Stimulated activated CD4-positive, alpha-beta T cell treated with anti-CD3 and anti-CD28 coated beads, Interleukin-2, amount 100 ng/mL, for 24 hours (primary cell): Measurements from ENCODE around the gene UBASH3A.

Experiments used
- DNase-seq, 2 donors: peaks; one replicate each; pipeline ENCODE4 v3.0.0-alpha.2; 2020

UBASH3A gene

DNA sequence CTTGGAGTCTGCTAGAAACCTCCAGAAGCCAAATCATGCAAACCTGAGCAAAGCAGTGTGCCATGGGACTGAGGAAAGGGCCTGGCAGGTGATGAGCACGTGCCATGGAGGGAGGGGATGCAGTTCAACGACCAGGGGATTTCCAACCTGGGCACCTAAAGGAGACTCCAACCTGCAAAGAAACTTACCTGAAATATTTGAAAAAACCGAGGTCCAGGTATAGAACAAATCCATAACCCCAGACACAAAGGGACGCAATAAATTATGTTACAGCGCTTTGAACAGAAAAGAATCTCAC is 8.9 kb downstream of the UBASH3A start:
- DNase-seq: no peak

DNA sequence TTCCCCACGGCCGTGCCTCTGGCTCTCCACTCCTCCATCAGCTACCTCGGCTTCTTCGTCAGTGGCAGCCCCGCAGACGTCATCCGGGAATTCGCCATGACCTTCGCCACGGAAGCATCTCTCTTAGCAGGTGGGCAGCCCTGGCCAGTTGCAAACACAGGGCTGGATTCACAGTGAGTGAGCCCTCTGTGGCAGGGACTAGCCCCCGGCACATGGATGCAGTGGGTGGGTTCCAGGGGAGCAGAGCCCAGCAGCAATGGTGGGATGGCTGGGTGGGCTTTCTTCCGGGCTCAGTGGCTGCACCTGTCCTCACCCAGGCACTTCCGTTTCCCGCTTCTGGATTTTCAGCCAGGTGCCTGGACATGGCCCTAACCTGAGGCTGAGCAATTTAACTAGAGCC is 9.4 kb downstream of the UBASH3A start:
- DNase-seq: no peak

GRCh38 chr21:42413500-42413899 is 9.8 kb downstream of the UBASH3A start:
- peak; percentile 58 to 59 for DNase-seq

- DNase-seq: no peak
Observed at GRCh38 chr21:42414066-42414465, 10.4 kb downstream of the UBASH3A start.

GRCh38 chr21:42414553-42414927 is 10.8 kb downstream of the UBASH3A start:
- DNase-seq: no peak

DNA sequence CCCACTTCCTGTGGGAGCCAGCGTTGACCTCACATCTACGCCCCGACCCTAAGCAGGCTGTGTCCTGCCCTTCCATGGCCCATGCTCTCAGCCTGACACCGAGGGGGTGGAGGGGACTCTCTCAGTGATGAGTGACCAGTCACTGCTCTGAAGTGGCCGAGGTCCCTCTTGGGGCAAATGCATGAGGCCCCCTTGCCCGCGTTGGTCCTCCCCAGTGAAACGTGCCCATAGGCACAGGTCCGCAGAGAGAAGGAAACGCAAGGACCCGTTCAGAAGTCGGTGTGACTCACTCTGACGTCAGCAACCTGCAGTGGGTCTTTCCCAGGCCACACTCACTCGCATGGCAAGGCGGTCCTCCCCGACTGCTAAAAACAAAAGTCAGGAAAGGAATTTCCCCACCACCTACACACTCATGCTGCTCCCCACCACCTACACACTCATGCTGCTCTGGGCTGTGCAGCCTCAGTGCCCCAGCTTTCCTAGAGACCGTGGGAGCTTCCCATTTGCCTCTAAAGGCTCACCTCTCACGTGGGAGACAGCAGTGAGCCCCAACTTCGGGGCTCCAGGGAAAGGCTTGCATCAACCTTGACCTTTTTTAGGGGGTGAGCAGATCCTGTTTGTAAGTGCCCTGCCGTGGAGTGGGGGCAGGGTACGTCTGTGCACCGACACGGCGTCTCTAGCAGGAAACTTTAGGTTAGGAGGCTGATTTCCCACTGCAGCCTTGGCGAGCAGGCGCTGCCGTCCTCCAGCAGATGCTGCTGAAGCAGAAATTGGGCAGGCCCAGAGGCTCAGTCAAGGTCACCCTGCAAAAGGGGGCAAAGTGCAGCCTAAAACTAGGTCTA is 11.4 kb downstream of the UBASH3A start:
- peak; percentile 94 to 95 for DNase-seq

DNA sequence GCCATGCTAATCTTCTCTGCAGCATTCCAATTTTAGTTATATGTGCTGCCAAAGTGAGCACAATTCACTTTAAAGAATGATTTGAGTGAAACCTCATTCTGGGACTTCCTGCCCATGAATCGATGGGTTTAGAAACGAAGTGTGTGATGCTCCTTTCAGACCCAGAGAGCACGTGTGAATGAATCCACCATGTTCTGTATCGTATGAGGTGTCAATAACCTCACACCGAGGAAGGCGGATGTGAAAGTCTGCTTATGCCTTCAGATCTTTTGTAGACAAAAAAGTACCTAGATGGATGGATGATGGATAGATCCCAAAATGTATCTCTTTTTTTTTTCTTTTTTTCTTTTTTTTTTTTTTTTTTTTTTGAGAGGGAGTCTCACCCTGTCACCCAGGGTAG is 13.8 kb downstream of the UBASH3A start:
- DNase-seq: no peak

- no peak for DNase-seq
Observed at GRCh38 chr21:42418886-42419285, 15.2 kb downstream of the UBASH3A start.

GRCh38 chr21:42419845-42420244 is 16.1 kb downstream of the UBASH3A start:
- no peak for DNase-seq

DNA sequence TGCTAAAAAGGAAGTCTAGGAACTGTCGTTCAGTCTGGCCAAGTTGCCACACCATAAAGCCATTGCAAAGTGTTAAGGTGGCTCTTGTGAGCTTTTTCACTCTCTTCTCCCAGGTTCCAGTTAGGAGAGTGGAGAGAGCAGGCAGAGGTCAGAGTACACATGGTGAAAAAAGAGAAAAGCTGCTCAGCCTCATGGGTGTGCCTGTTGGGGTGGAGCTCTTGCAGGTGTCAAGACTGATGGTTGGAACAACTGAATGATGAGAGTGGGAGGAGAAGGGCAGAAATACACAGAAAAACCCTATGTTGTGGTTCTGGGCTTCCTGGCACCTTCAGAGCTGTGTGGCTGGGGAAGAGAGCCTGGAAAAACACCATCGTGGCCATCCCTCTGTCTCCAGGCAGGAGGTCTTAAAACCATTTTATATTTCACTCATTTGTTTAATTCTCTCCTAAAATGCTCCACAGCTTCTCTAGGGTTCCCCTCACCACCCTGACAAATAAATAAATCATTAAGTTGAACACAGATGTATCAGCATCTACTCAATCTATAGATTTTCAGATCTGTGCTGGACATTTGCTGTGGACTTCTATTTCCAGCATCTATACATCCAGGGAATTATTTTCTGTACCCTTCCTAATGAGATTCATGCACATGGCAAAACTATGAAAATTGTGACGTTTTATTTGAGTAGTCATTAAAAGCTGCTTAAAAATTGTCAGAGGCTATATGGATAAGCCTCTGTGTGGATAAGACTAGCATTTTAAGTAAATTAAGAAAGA is 17.5 kb downstream of the UBASH3A start:
- DNase-seq: no peak

DNA sequence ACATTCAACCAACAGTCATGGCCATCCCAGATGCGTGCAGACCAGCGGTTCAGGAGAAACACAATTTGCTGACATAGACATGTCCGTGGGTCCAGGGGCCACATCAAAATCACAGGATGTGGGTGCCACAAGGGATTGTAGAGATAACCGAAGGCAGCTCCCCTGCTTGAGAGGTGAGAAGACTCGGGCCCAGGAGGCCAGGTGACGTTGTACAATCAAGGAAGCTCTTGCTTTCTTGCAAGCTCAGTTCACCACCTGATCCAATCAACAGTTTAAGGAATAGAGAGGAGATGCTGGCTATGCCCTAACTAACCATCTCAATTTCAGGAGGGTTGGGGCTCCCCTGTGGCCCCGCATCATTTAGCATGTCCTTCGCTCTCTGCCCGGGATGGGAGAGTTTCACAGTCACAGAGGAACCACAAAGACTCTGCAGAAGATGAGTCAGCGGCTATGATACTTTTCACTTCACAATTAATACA is 19.5 kb downstream of the UBASH3A start:
- DNase-seq: peak; percentile 55 to 57

DNA sequence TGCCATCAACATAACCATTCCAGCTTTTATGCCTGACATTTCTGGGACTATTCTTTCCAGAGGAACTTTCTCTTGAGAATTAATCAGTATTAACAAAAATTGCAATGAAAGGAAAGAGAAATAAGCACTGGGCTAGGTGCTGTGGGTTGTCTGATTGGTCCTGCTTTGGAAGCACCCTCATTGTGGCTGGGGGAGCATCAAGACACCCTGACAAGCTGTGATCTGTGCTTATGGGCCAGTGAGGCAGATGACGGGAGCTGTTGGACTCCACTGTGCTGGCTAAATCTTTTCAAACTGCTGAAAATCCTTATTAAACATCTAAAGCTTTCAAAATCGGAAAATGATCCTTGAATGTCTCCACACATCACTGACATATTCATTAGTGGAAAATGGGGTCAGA is 20.0 kb downstream of the UBASH3A start:
- no peak for DNase-seq

DNA sequence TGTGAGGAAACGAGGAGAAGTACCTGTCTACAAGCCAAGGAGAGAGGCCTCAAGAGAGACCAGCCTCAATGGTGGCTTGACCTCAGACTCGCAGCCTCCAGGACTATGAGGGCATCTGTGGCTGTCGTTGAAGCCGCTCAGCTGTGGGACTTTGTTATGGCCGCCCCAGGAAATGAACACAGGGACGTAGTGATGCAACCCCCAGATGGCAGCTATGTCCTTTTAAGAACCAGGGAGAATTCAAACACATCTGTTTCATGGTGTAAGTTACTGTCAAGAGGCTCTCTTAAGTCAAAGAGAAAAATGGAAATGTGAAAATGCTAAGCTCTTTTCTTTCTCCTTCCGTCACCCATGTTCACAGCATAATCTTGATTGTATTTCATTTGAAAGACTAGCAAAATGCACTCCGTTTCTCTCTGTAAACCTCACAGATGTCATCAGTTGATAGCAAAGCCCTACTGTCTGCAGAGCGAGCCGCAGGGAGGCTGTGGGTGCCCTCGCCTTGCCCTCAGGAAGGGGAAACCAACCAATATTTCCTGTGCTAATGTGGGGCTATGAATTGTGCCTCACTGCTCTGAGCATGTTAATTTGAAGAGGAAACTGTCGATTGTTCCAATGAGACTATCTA is 21.3 kb downstream of the UBASH3A start:
- DNase-seq: peak; percentile 56 to 67

GRCh38 chr21:42425591-42425990 is 21.9 kb downstream of the UBASH3A start:
- DNase-seq: no peak

- DNase-seq: no peak
Observed at GRCh38 chr21:42426424-42426823, 22.7 kb downstream of the UBASH3A start.

GRCh38 chr21:42426876-42427480 is 23.3 kb downstream of the UBASH3A start:
- no peak for DNase-seq

DNA sequence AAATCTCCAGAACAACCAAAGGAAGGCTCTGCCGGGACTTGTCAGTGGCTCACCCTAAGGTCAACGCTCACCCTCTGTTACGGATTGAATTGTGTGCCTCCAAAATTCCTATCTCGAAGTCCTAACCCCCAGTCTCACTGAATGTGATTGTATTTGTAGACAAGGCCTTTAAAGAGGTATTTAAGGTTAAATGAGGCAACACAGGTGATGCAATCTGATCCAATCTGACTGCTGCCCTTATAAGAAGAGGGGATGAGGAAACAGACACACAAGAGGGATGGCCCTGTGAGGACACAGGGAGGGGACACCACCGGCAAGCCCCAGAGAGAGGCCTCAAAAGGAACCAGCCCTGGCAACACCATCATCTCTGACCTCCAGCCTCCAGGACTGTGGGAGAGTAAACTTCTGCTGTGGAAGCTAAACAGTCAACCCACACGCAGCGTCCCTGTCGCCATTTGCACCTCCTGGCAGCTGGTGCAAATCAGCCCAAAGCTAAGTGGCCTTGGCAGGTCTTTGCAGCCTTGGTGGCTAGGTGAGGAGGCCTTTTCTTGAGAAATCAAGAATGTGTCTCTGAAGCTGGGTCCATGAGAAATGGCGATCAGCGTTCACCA is 24.2 kb downstream of the UBASH3A start:
- DNase-seq: no peak

DNA sequence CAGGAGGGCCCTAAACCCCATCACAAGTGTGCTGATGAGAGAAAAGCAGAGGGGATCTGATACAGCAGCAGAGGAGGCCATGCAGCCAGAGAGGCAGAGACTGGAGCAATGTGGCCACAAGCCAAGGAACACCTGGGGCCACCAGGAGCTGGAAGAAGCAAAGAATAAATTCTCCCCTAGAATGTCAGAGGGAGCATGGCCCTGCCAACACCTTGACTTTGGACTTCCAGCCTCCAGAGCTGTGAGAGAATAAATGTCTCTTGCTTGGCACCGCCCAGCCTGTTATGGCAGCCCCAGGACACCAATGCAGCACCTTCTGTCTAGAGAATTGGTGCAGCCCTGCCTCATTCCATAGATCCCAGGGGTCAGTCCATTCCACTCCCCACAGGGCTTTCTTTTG is 25.3 kb downstream of the UBASH3A start:
- DNase-seq: no peak

- DNase-seq: no peak
Observed at GRCh38 chr21:42429856-42430255, 26.2 kb downstream of the UBASH3A start.

- DNase-seq: no peak
Observed at GRCh38 chr21:42430521-42430920, 26.8 kb downstream of the UBASH3A start.

DNA sequence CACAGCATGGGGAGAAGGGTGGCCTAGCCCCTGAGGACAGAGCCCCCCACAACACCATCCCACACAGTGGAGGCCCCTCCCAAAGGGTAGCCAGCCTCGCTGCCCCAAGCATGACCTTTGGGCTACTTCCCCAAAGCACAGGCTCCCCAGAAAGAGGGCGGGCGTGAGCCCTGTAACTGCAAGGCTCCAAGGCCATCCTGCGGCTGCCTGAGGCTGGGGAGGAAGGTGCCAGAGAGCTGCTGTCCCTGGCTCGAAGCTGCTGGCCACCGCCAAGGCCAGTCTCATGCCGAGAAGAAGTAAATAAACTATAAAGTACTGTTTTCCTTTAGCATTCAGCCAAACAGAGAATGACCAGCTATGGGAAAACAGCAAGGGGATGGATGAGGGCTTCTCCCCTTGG is 27.5 kb downstream of the UBASH3A start:
- no peak for DNase-seq

- DNase-seq: no peak
Observed at GRCh38 chr21:42432695-42433094, 29.0 kb downstream of the UBASH3A start.

DNA sequence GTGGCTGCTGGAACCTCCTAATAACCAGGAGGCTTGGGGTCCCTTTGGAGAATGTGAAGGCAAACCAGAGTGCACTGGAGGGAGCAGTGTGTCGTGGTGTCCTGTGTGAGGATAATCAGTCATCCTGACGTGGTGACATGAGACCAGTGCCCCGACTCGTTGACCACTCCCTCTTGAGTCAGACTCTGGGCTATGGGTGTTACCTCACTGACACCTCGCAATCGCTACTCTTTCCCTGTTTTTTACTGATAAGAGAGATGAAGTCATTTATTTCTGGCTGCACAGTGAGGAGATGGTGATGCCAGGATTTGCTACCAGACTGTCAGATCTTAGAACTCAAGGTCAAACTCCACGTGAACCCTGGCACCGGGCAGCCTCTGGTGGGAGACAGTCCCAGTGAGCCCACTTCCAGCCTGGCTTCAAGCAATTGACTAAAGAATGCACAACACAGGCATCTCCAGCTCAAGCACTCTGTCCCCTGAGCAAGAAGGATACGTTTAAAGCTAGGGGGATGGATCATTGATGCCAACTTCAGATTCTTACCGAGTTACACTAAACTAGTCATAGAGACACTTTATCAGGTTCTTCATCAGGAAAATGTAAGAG is 30.3 kb downstream of the UBASH3A start:
- no peak for DNase-seq
